ENCODE measurements around the gene RSBN1. TPM values are rescaled to one million over a fixed set of nuclear protein-coding genes. Genes with fewer than 3 reads are reported as not detected.

RSBN1 gene
- total RNA-seq, 2 experiments from 2014 or later, result 13.6 to 14.3 TPM

GRCh38 chr1:113792986-113793385 lies 19.3 kb downstream of the RSBN1 start:
- no peaks in the 10 kb centered on the region for H3K27me3 Mint-ChIP-seq (ENCODE audit: low read depth)
- peaks cover 28% of the 10 kb centered on the region for H3K36me3 Mint-ChIP-seq (ENCODE audit: low read depth)
- intact Hi-C loops (cut with micrococcal nuclease), result no loop called here
- H3K9me3 Mint-ChIP-seq, result no peaks in the 10 kb centered on the region
- H3K27ac Mint-ChIP-seq, result no peak overlapping the region
- CTCF ChIA-PET, result no interaction called here
- no peak for DNase-seq
- H3K4me1 Mint-ChIP-seq (ENCODE audit: low read depth), result peaks cover 69% of the 10 kb centered on the region
- no peak overlapping the region for H3K4me3 Mint-ChIP-seq

- Mint-ChIP-seq H3K36me3 (ENCODE audit: low read depth) (peaks cover 24% of the 10 kb centered on the region), H3K4me1 (ENCODE audit: low read depth) (peaks cover 69% of the 10 kb centered on the region)
Measured at GRCh38 chr1:113792471-113792870, 19.8 kb downstream of the RSBN1 start.

GRCh38 chr1:113788802-113789201 lies 23.5 kb downstream of the RSBN1 start:
- Mint-ChIP-seq H3K9me3 (no peaks in the 10 kb centered on the region), H3K4me1 (ENCODE audit: low read depth) (peaks cover 74% of the 10 kb centered on the region), H3K4me3 (no peak overlapping the region), H3K36me3 (ENCODE audit: low read depth) (peaks cover 7% of the 10 kb centered on the region), H3K27ac (no peak overlapping the region), H3K27me3 (ENCODE audit: low read depth) (no peaks in the 10 kb centered on the region)
- intact Hi-C loops (cut with micrococcal nuclease), result loop anchor here (10.0 kb wide), 1 partner anchor 394 kb away; the partner anchor contains the start of gene MAGI3
- CTCF ChIA-PET, result interaction anchor here (0.6 to 1.8 kb wide), 4 partner anchors 13 to 109 kb away, joined by 3 to 5 read pairs (median 4); no protein-coding TSS in a partner anchor
- DNase-seq, result no peak

More at GRCh38 chr1:113792471-113792870, 19.8 kb downstream of the RSBN1 start:
- CTCF ChIA-PET, result interaction anchor here (1.8 kb wide), 1 partner anchor 11 kb away, joined by 7 read pairs; no protein-coding TSS in a partner anchor
- intact Hi-C loops (cut with micrococcal nuclease), result no loop called here
- H3K9me3 Mint-ChIP-seq, result no peaks in the 10 kb centered on the region
- no peak overlapping the region for H3K4me3 Mint-ChIP-seq
- peak; percentile 40 for DNase-seq
- no peaks in the 10 kb centered on the region for H3K27me3 Mint-ChIP-seq (ENCODE audit: low read depth)
- H3K27ac Mint-ChIP-seq, result peak overlapping the region; percentile 83

- peaks cover 7% of the 10 kb centered on the region for H3K36me3 Mint-ChIP-seq (ENCODE audit: low read depth)
- H3K9me3 Mint-ChIP-seq, result no peaks in the 10 kb centered on the region
- H3K4me1 Mint-ChIP-seq (ENCODE audit: low read depth), result peaks cover 68% of the 10 kb centered on the region
- CTCF ChIA-PET, result no interaction called here
- DNase-seq, result no peak
- no peaks in the 10 kb centered on the region for H3K27me3 Mint-ChIP-seq (ENCODE audit: low read depth)
- intact Hi-C loops (cut with micrococcal nuclease), result loop anchor here (10.0 kb wide), 1 partner anchor 393 kb away; the partner anchor contains the start of gene MAGI3
- H3K27ac Mint-ChIP-seq, result peak overlapping the region; percentile 15
- no peak overlapping the region for H3K4me3 Mint-ChIP-seq
Measured at GRCh38 chr1:113787663-113788062, 24.6 kb downstream of the RSBN1 start.

- CTCF ChIA-PET, result interaction anchor here (0.6 to 1.3 kb wide), 4 partner anchors 13 to 30 kb away, joined by 3 read pairs; no protein-coding TSS in a partner anchor
- DNase-seq, result no peak
- no peak overlapping the region for H3K4me3 Mint-ChIP-seq
- intact Hi-C loops (cut with micrococcal nuclease), result loop anchor here (10.0 kb wide), 1 partner anchor 391 kb away; the partner anchor contains the start of gene MAGI3
- peaks cover 7% of the 10 kb centered on the region for H3K36me3 Mint-ChIP-seq (ENCODE audit: low read depth)
- no peaks in the 10 kb centered on the region for H3K9me3 Mint-ChIP-seq
- H3K27me3 Mint-ChIP-seq (ENCODE audit: low read depth), result no peaks in the 10 kb centered on the region
- H3K4me1 Mint-ChIP-seq (ENCODE audit: low read depth), result peaks cover 57% of the 10 kb centered on the region
- H3K27ac Mint-ChIP-seq, result no peak overlapping the region
Measured at GRCh38 chr1:113786069-113786468, 26.2 kb downstream of the RSBN1 start.

- intact Hi-C loops (cut with micrococcal nuclease), result loop anchor here (1.0 to 10.0 kb wide), 5 partner anchors 18 to 652 kb away; partner anchors contain the start of genes MAGI3 and PHTF1
- Mint-ChIP-seq H3K9me3 (no peaks in the 10 kb centered on the region), H3K36me3 (ENCODE audit: low read depth) (peaks cover 2% of the 10 kb centered on the region), H3K4me1 (ENCODE audit: low read depth) (peaks cover 42% of the 10 kb centered on the region), H3K27ac (peak overlapping the region; percentile 95), H3K4me3 (peak overlapping the region; percentile 36), H3K27me3 (ENCODE audit: low read depth) (no peaks in the 10 kb centered on the region)
- DNase-seq, result peak; percentile 41
- CTCF ChIA-PET, result interaction anchor here (0.9 to 1.4 kb wide), 4 partner anchors 14 to 26 kb away, joined by 3 to 5 read pairs (median 3); partner anchors contain the start of gene PHTF1
Measured at GRCh38 chr1:113784104-113784779, 28.0 kb downstream of the RSBN1 start.

GRCh38 chr1:113783254-113784103 lies 28.8 kb downstream of the RSBN1 start:
- CTCF ChIA-PET, result interaction anchor here (1.4 kb wide), 1 partner anchor 24 kb away, joined by 3 read pairs; the partner anchor contains the start of gene PHTF1

GRCh38 chr1:113782406-113782805 lies 29.9 kb downstream of the RSBN1 start:
- DNase-seq, result no peak
- peaks cover 3% of the 10 kb centered on the region for H3K9me3 Mint-ChIP-seq
- peaks cover 31% of the 10 kb centered on the region for H3K4me1 Mint-ChIP-seq (ENCODE audit: low read depth)
- peaks cover 3% of the 10 kb centered on the region for H3K36me3 Mint-ChIP-seq (ENCODE audit: low read depth)
- intact Hi-C loops (cut with micrococcal nuclease), result loop anchor here (5.0 to 10.0 kb wide), 2 partner anchors 388 to 650 kb away; partner anchors contain the start of gene MAGI3
- CTCF ChIA-PET, result interaction anchor here (0.7 to 1.0 kb wide), 2 partner anchors 12 to 127 kb away, joined by 3 read pairs; no protein-coding TSS in a partner anchor
- no peak overlapping the region for H3K4me3 Mint-ChIP-seq
- no peak overlapping the region for H3K27ac Mint-ChIP-seq
- no peaks in the 10 kb centered on the region for H3K27me3 Mint-ChIP-seq (ENCODE audit: low read depth)

More at GRCh38 chr1:113783254-113784103, 28.8 kb downstream of the RSBN1 start:
- Mint-ChIP-seq H3K36me3 (ENCODE audit: low read depth) (peaks cover 4% of the 10 kb centered on the region), H3K27me3 (ENCODE audit: low read depth) (no peaks in the 10 kb centered on the region), H3K27ac (peak overlapping the region; percentile 95), H3K4me3 (peak overlapping the region; percentile 36), H3K4me1 (ENCODE audit: low read depth) (peaks cover 41% of the 10 kb centered on the region), H3K9me3 (peaks cover 3% of the 10 kb centered on the region)
- peak; percentile 60 for DNase-seq
- intact Hi-C loops (cut with micrococcal nuclease), result loop anchor here (1.0 to 10.0 kb wide), 8 partner anchors 19 to 651 kb away; partner anchors contain the start of genes DCLRE1B, MAGI3, PHTF1 and PTPN22

- intact Hi-C loops (cut with micrococcal nuclease), result loop anchor here (5.0 to 10.0 kb wide), 2 partner anchors 386 to 648 kb away; partner anchors contain the start of gene MAGI3
- Mint-ChIP-seq H3K27ac (no peak overlapping the region), H3K4me3 (no peak overlapping the region), H3K4me1 (ENCODE audit: low read depth) (peaks cover 15% of the 10 kb centered on the region), H3K36me3 (ENCODE audit: low read depth) (peaks cover 8% of the 10 kb centered on the region), H3K9me3 (peaks cover 3% of the 10 kb centered on the region), H3K27me3 (ENCODE audit: low read depth) (no peaks in the 10 kb centered on the region)
- CTCF ChIA-PET, result no interaction called here
- no peak for DNase-seq
Measured at GRCh38 chr1:113780374-113781146, 31.7 kb downstream of the RSBN1 start.

- Mint-ChIP-seq H3K4me3 (no peak overlapping the region), H3K27me3 (ENCODE audit: low read depth) (no peaks in the 10 kb centered on the region), H3K4me1 (ENCODE audit: low read depth) (peaks cover 11% of the 10 kb centered on the region), H3K9me3 (peaks cover 3% of the 10 kb centered on the region), H3K27ac (no peak overlapping the region), H3K36me3 (ENCODE audit: low read depth) (peaks cover 8% of the 10 kb centered on the region)
- intact Hi-C loops (cut with micrococcal nuclease), result no loop called here
- no peak for DNase-seq
- CTCF ChIA-PET, result no interaction called here
Measured at GRCh38 chr1:113779542-113779941, 32.7 kb downstream of the RSBN1 start.

- H3K4me1 Mint-ChIP-seq (ENCODE audit: low read depth), result peaks cover 7% of the 10 kb centered on the region
- CTCF ChIA-PET, result no interaction called here
- H3K9me3 Mint-ChIP-seq, result peaks cover 3% of the 10 kb centered on the region
- H3K36me3 Mint-ChIP-seq (ENCODE audit: low read depth), result peaks cover 8% of the 10 kb centered on the region
- no peaks in the 10 kb centered on the region for H3K27me3 Mint-ChIP-seq (ENCODE audit: low read depth)
- no peak overlapping the region for H3K4me3 Mint-ChIP-seq
- DNase-seq, result no peak
- intact Hi-C loops (cut with micrococcal nuclease), result no loop called here
- no peak overlapping the region for H3K27ac Mint-ChIP-seq
Measured at GRCh38 chr1:113777561-113777960, 34.7 kb downstream of the RSBN1 start.
